Ramos (cell line): ENCODE results near the gene INSYN1.
"Not testable (repeated sequence)": the region's sequence is repeated elsewhere in the genome, so short reads cannot be mapped to it uniquely, and the experiment has no call there.

Source experiments
- in situ Hi-C: fragments of 300-500 bp; cut with MboI; formaldehyde crosslinking; loops from one replicate; pipeline ENCODE4 v1.14.3; 2022; ENCODE audit warnings: low sequenced_read_pairs; ENCODE audit not compliant: unreplicated experiment

INSYN1 gene

GRCh38 chr15:73753250-73754130, at the start of gene INSYN1:
TSS of gene INSYN1 (minus strand) at chr15:73753351. CDS start at chr15:73751130, 2,221 bp downstream.
- in situ Hi-C loops: no loop called here

- in situ Hi-C loops: no loop called here
Observed at GRCh38 chr15:73802431-73803041, 49.4 kb upstream of the INSYN1 start.

GRCh38 chr15:73800662-73801345, 47.7 kb upstream of the INSYN1 start:
- in situ Hi-C loops: no loop called here

GRCh38 chr15:73799466-73799865, 46.3 kb upstream of the INSYN1 start:
- in situ Hi-C loops: no loop called here

GRCh38 chr15:73797366-73798158, 44.4 kb upstream of the INSYN1 start:
- in situ Hi-C loops: no loop called here

GRCh38 chr15:73796331-73796831, 43.2 kb upstream of the INSYN1 start:
- in situ Hi-C loops: no loop called here

- in situ Hi-C loops: no loop called here
Observed at GRCh38 chr15:73794443-73795133, 41.4 kb upstream of the INSYN1 start.

GRCh38 chr15:73792899-73793541, 39.9 kb upstream of the INSYN1 start:
- in situ Hi-C loops: not testable (repeated sequence)

- in situ Hi-C loops: no loop called here
Observed at GRCh38 chr15:73792415-73792814, 39.3 kb upstream of the INSYN1 start.

GRCh38 chr15:73789521-73790240, 36.5 kb upstream of the INSYN1 start:
- in situ Hi-C loops: no loop called here

- in situ Hi-C loops: no loop called here
Observed at GRCh38 chr15:73787621-73788020, 34.5 kb upstream of the INSYN1 start.

- in situ Hi-C loops: no loop called here
Observed at GRCh38 chr15:73786538-73786937, 33.4 kb upstream of the INSYN1 start.

- in situ Hi-C loops: not testable (repeated sequence)
Observed at GRCh38 chr15:73785256-73786014, 32.3 kb upstream of the INSYN1 start.

- in situ Hi-C loops: no loop called here
Observed at GRCh38 chr15:73784291-73784690, 31.1 kb upstream of the INSYN1 start.

GRCh38 chr15:73782344-73782959, 29.3 kb upstream of the INSYN1 start:
- in situ Hi-C loops: no loop called here

GRCh38 chr15:73781038-73781925, 28.1 kb upstream of the INSYN1 start:
- in situ Hi-C loops: no loop called here
